AG09309 (cell line): ENCODE measurements around the gene CREBRF.

Source experiments
- DNase-seq: peaks from one replicate; pipeline ENCODE4 v3.0.0-alpha.2; 2010; ENCODE audit warnings: low read depth
- H3K4me3 ChIP-seq: 2 replicates; pipeline ENCODE4 v1.5.1; 2011; ENCODE audit warnings: mild to moderate bottlenecking, low read depth, low read length, moderate library complexity; ENCODE audit not compliant: control insufficient read depth
- TF ChIP-seq, protein P1 (sequence below): IDR thresholded peaks from 2 replicates; pipeline ENCODE4 v1.5.1; 2011; ENCODE audit warnings: mild to moderate bottlenecking, low read depth, low read length, inconsistent platforms; ENCODE audit not compliant: insufficient read depth, control insufficient read depth; ENCODE audit errors: missing control alignments

The CREBRF gene

GRCh38 chr5:173047838-173048105 is 8.4 kb upstream of the CREBRF start:
- TF ChIP-seq, protein P1, sequence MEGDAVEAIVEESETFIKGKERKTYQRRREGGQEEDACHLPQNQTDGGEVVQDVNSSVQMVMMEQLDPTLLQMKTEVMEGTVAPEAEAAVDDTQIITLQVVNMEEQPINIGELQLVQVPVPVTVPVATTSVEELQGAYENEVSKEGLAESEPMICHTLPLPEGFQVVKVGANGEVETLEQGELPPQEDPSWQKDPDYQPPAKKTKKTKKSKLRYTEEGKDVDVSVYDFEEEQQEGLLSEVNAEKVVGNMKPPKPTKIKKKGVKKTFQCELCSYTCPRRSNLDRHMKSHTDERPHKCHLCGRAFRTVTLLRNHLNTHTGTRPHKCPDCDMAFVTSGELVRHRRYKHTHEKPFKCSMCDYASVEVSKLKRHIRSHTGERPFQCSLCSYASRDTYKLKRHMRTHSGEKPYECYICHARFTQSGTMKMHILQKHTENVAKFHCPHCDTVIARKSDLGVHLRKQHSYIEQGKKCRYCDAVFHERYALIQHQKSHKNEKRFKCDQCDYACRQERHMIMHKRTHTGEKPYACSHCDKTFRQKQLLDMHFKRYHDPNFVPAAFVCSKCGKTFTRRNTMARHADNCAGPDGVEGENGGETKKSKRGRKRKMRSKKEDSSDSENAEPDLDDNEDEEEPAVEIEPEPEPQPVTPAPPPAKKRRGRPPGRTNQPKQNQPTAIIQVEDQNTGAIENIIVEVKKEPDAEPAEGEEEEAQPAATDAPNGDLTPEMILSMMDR: no peak
- no peak overlapping the region for H3K4me3 ChIP-seq
- no peak for DNase-seq

GRCh38 chr5:173050791-173051190 is 5.4 kb upstream of the CREBRF start:
- TF ChIP-seq, protein P1: no peak
- H3K4me3 ChIP-seq: no peak overlapping the region
- DNase-seq: no peak

DNA sequence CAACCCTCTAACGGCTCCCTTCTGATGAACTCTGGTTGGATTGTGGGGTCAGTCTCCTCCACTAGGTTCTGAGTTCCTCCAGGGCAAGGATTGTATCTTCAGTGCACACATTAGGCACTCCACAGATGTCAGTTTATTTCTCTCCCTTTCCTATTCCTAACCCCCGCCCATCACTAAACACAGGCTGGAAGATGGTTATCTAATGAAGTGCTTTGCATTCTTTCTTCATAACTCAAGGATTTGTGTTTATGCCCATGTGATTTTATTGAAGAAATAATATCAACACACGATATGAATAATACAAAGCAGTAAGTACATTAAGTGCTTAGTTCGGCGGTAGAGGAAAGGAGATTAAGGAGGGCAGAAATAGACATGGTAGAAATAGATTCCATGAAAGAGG is 4.4 kb upstream of the CREBRF start:
- no peak for DNase-seq
- H3K4me3 ChIP-seq: no peak overlapping the region
- TF ChIP-seq, protein P1: no peak

DNA sequence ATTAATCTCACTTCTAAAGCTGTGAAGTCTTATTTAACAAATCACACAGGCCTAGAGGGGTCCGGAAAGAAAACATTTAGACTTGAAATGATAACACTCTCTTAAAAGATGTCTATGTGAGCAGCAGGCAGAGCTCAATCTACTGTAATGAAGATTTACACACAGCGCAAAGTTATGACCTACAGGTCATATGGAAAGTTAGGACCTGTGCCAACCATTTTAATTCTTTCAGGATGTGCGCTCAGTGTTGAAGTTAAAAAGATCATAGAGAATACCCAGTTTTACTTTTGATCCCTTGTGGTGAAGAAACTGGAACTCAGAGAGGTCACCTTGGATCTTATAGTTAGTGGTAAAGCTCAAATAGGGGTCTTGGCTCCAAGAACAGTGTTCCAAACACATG is 3.1 kb upstream of the CREBRF start:
- TF ChIP-seq, protein P1: no peak
- no peak overlapping the region for H3K4me3 ChIP-seq
- no peak for DNase-seq

DNA sequence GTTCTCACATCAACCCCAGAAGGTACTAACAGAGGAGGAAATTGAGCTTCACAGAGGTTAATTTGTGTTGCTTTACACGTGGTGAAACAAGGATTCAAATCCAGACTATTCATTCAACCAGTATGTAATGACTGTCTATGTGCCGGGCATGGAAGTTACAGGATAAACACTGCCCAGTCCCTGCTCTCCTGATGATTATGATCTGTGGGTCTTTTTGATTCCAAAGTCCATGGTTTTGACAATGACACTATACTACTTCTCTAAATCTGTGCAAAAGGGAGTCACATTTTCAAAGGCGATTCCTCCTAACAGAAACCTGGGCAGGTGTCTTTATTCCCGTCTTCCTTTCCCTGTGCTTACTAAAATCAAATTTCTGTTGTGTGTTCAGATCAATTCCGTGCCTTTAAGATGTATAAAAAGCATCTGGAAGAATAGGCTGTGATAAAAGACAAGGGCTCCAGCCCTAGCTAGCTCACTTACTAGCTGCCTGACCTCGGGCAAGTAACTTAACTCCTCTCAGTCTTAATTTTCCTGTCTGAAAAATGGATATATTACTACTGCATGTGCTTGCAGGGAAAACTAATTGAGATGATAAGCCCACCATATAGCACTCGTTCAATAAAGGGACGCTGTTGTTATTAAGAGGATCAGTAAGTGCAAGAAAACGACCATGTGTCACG is 970 bp upstream of the CREBRF start:
- no peak for DNase-seq
- TF ChIP-seq, protein P1: no peak
- H3K4me3 ChIP-seq: peak overlapping the region; percentile 64

GRCh38 chr5:173055722-173055982 is 500 bp upstream of the CREBRF start:
- no peak for DNase-seq
- H3K4me3 ChIP-seq: peak overlapping the region; percentile 64
- TF ChIP-seq, protein P1: no peak

- TF ChIP-seq, protein P1: no peak
- H3K4me3 ChIP-seq: peak overlapping the region; percentile 64
These were observed 570 bp downstream of the CREBRF start for GRCh38 chr5:173056783-173057061.

More at GRCh38 chr5:173056783-173057061, 570 bp downstream of the CREBRF start:
- DNase-seq: no peak
